Measurements from ENCODE around the gene PRKAR1B.

Gene PRKAR1B

DNA sequence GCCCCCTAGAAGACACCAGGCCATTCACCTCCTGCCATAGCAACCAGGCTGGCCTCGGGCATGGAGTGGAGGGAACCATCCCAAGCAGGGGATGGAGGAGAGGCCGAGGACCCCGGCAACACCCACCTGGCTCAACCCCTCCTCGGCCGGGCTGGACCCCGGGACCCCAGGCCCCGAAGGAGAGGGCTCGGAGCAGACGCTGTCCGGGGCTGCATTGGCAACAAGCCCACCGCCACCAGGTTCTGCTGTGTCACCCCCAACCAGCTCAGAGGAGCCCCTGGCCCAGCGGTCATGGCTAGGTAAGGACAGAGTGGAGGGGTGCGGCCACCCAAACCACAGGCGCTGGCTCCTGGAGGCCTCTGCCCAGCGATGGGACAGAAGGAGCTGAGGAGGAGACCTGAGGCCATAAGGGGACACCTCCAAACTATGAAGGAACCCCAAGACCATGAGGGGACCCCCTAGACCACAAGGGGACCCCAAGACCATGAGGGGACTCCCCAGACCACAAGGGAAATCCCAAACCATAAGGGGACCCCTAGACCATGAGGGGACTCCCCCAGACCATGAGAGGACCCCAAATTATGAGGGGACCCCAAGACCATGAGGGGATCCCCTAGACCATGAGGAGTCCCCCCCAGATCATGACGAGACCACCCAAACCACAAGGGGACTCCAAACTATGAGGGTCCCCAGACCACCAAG lies 132.7 kb downstream of the PRKAR1B start:
- in situ Hi-C loops (cut with MboI; ENCODE audit: low sequenced_read_pairs) = no loop called here

- in situ Hi-C loops (cut with MboI; ENCODE audit: low sequenced_read_pairs) = no loop called here
Measured at GRCh38 chr7:593324-594115, 133.6 kb downstream of the PRKAR1B start.

DNA sequence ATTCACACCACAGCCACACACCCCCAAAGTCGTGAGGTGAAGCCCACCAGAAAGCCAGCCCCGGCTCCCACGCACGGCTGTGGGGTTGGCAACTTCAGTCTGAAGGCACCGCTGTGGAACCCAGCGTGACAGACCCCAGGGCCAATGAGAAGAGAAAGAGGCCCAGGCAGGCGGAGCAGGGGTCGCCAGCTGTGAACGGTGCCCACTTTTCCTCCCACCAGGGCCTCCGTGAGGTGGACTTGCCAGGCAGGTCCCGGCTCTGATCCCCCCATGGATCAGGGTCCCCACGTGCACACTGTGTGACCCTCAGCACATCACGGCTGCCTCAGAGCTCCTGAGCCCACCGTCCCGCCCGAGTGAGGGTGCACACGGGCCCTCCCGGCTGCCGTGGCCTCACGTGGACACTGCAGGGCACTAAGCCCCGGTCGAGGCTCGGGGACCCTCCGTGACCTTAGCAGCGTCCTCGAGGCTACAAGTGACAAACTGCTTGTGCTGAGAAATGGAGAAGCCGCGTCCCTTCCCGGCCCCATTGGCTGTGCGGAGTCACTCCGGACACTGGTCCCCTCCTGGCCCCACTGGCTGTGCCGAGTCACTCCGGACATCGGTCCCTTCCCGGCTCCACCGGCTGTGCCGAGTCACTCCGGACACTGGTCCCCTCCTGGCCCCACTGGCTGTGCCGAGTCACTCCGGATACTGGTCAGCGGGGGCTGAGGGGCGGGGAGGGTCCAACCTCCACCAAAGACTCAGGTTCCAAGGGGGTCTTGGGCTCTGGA lies 135.0 kb downstream of the PRKAR1B start:
- in situ Hi-C loops (cut with MboI; ENCODE audit: low sequenced_read_pairs) = no loop called here

GRCh38 chr7:590731-591551 lies 136.1 kb downstream of the PRKAR1B start:
- in situ Hi-C loops (cut with MboI; ENCODE audit: low sequenced_read_pairs) = no loop called here

DNA sequence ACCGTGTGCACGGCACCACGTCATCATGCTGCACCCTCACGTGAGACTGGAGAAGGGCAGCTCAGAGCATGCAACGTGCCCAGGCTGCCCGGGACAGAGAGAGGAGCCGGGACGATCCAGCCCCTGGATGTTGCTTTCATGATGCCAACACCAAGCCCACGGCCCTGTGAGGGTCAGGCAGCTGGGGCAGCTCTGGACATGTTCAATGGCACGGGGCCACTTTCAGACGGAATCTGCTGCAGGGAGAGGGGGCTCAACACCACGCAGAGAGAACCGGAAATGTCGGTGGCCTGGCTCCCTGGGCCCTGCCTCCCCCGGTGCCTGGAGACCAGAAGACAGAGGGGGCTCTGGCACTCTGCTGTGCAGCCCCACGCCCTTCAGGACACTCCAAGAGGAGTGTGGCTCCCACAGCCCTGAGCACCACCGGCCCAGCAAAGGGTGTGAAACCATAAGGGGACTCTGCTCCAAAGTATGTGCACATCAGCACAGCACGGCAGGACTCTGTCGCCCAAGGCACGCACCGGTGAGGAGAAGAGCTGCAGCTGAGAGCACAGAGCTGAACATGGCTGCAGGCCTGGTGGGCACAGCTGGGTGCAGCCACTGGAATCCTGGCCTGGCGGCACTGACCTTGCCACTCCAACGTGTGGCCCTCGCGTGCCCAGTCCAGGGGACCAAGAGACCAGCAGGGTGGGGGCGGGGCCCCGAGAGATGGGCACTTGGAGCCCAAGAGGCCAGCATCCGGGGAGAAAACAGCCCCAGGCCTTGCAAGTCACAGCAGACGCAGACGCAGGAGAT lies 137.1 kb downstream of the PRKAR1B start:
- in situ Hi-C loops (cut with MboI; ENCODE audit: low sequenced_read_pairs) = no loop called here

- in situ Hi-C loops (cut with MboI; ENCODE audit: low sequenced_read_pairs) = no loop called here
Measured at GRCh38 chr7:587767-588166, 139.3 kb downstream of the PRKAR1B start.

GRCh38 chr7:586494-586893 lies 140.6 kb downstream of the PRKAR1B start:
- in situ Hi-C loops (cut with MboI; ENCODE audit: low sequenced_read_pairs) = no loop called here

DNA sequence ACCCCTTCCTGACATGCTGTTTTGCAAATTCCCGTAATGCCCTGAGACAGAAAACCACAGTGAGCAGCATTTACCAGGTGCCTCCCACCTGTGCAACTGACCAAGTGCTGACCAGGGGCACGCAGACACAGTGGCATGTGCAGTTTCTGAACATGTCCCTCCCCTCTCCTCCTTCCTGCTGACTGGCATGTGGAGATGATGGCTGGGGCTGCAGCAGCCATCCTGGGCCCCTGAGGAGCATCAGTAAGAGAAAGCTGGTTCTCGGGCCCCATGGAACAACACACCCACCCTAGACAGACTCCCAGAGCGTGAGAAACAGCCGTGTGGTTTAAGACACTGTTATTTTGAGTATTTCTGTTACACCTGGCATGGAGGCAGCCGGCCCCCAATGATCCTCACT lies 141.2 kb downstream of the PRKAR1B start:
- in situ Hi-C loops (cut with MboI; ENCODE audit: low sequenced_read_pairs) = no loop called here

DNA sequence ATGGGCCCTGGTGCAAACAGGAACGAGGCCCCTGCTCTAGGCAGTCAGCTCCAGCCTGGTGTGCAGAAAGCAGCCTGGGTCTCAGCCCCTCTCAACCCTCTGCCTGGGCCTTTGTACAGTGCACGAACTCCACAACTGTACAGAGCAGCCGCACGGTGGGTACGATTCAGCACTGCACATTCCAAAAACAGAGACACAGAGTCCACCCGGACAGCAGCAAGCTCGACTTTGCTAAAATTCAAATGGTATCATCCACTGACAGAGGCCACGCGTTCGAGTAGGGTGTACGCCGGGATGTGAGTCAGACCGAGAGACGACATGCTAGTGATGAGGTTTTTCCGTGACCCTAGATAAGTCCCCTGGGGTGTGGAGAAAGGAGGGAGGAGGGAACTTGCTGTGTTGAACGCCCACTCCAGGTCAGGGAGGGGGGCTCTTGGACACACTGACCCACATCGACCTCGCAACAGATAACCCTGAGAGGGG lies 141.8 kb downstream of the PRKAR1B start:
- in situ Hi-C loops (cut with MboI; ENCODE audit: low sequenced_read_pairs) = no loop called here

DNA sequence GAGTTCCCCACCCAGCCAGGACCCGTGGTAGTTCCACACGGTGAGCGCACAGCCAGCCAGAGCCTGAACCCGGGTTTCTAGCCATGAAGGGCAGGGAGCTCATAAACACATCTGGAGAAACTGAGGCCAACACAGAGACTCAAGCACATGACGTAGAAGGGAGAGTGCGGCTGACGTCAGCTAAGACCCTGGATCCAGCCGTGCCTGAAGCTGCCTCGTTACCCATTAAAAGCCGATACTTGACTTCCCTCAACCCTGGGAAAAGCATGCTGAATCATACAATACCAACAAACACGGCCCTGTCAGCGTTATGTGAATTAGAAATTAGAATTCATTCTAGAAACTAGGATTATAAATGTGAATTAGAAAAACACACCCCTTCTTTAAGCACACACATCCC lies 142.3 kb downstream of the PRKAR1B start:
- in situ Hi-C loops (cut with MboI; ENCODE audit: low sequenced_read_pairs) = no loop called here

- in situ Hi-C loops (cut with MboI; ENCODE audit: low sequenced_read_pairs) = no loop called here
Measured at GRCh38 chr7:584122-584465, 143.0 kb downstream of the PRKAR1B start.

DNA sequence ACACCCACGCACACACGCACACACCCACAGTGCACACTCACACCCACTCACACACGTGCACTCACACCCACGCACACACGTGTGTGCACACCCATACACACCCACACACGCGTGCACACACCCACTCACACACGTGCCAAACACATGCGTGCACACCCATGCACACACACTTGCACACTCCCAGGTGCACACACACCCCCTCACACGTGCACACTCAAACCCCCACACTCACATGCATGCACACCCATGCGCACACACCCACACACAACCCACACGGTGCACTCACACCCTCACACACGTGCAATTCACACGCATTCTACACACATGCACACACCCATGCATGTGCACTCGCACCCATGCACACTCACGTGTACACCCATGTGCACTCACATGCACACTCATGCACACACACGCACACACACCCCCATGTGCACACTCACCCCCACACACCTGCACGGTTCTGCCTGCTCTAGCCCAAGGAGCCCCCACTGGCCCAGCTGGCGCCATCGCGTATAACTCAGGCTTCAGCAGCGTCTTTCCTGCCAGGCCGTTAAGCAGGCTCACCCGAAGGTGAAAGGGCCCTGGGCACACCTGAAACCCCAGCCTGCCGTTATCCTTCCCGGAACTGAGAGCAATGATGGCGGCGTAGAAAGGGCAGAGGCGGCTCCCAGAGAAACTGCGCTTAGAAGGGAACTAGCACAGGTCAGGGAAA lies 143.5 kb downstream of the PRKAR1B start:
- in situ Hi-C loops (cut with MboI; ENCODE audit: low sequenced_read_pairs) = no loop called here

DNA sequence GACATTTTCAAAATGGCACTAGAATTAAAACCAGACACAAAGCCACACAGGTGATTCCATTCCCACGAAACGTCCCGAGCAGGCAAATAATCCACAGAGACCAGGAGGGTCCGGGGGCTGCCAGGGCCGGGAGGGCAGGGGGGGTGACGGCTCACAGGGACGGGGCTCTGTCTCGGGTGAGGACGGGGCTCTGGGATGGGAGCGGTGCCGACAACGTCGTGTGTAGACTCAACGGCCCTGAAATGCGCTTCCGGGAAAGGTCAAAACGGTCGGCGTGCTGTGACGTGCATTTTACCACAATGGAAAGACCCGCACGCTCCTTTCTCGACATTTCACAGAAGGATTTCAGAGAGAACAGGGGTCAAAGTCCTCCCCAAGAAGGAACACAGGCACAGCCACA lies 144.2 kb downstream of the PRKAR1B start:
- in situ Hi-C loops (cut with MboI; ENCODE audit: low sequenced_read_pairs) = no loop called here

DNA sequence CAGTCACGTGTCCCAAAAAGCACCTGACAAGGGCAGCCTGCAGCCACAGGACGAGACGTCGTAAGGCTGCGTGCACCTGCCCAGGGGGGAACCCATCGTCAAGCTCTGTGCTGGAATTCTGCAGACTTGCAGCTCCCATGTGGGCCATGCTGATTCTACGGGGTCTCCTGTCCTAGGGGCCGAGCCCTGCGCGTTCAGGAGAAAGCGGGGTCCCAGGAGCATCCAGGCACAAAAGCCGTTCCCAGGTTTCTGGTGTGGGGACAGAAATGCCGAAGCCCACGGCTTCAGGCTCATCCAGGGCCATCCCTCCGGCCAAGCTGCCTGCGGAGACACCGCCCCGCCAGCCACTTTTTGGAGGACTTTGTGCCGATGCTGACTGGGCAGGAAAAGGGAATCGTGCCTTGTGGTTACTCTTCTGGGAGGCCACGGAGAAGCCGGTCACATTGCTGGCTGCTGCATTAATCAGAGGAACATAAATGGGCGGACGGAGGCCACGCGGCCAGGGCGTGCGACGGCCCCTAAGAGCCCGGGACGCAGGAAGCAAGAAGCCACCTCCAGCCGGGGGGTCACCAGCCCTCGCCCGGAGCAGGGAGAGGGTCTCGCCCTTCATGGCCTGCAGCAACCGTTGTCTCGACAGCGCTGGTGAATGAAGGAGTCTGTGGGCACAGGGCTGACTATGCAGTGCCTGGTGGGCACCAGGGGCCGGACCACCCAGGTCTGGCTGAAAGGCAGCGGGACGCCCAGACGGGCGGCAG lies 144.8 kb downstream of the PRKAR1B start:
- in situ Hi-C loops (cut with MboI; ENCODE audit: low sequenced_read_pairs) = no loop called here

GRCh38 chr7:578386-578785 lies 148.7 kb downstream of the PRKAR1B start:
- in situ Hi-C loops (cut with MboI; ENCODE audit: low sequenced_read_pairs) = no loop called here

DNA sequence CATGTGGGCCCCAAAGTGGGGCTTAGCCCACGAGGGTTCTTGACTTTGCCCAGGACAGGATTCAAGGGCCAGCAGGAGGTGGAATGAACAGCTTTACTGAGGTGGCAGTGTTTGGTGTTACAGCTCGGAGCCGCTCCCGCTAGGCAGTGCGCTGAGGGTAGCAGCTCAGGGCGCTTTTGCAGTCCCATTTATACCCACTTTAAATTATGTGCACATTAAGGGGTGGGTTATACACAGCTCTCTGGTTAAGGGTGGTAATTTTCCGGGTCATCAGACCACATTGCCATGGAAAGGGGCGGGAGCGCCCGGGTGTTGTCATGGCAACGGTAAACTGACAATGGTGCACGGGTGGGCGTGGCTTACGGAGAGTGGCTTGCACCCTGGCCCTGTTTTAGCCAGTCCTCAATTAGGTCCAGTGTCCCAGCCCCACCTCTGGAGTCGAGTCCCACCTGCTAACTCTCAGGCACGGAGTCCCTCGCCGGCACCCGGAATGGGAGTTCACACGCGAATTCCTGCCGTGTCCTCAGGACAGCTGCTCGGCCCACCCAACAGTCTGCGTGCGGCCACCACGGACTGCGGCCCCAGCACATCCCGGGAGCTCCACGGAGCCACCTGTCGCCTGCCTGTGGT lies 149.2 kb downstream of the PRKAR1B start:
- in situ Hi-C loops (cut with MboI; ENCODE audit: low sequenced_read_pairs) = no loop called here

DNA sequence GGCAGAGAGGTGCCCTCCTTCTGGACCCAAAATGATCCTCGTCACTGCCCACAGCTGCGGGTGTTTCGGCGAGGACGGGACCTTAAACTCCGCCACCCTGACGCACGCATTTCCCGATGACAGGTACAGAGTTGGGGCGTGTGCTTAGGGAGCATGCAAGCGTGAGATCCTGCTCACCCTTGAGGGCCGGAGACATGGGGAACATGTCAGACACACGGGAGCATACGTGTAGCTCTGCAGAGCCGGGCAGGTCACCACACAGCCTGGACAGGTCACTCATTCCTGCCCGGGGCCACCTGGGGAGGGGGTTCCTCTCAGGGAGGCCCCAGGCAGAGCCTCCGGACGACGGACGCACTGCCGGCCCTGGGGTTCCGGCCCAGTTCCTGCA lies 149.8 kb downstream of the PRKAR1B start:
- in situ Hi-C loops (cut with MboI; ENCODE audit: low sequenced_read_pairs) = no loop called here

All from HL-60/S4 (cell line).